HFFc6 (cell line): Measurements from ENCODE around the gene NIPSNAP2. TPM values are rescaled to one million over a fixed set of nuclear protein-coding genes. Genes with fewer than 3 reads are reported as not detected.

Experiments
- DNase-seq: peaks from one replicate; pipeline ENCODE4 v3.0.0-alpha.2; 2018
- H3K27ac Mint-ChIP-seq: 2 replicates; pipeline ENCODE4 v1.8.0; 2020; ENCODE audit warnings: mild to moderate bottlenecking, mixed read lengths
- H3K27me3 Mint-ChIP-seq: 2 replicates; pipeline ENCODE4 v1.8.0; 2021; ENCODE audit warnings: mild to moderate bottlenecking, moderate library complexity, mixed read lengths; ENCODE audit not compliant: insufficient read depth
- H3K36me3 Mint-ChIP-seq: 2 replicates; pipeline ENCODE4 v1.8.0; 2021; ENCODE audit warnings: low read depth, mixed read lengths
- H3K4me1 Mint-ChIP-seq: 2 replicates; pipeline ENCODE4 v1.8.0; 2020; ENCODE audit warnings: low read depth, mixed read lengths
- H3K4me3 Mint-ChIP-seq: 2 replicates; pipeline ENCODE4 v1.8.0; 2020; ENCODE audit warnings: mild to moderate bottlenecking, moderate library complexity, mixed read lengths
- H3K9me3 Mint-ChIP-seq: 2 replicates; pipeline ENCODE4 v1.8.0; 2020; ENCODE audit warnings: mild to moderate bottlenecking, mixed read lengths
- total RNA-seq, 6 experiments: library from RNA; stranded (reverse); fragmentation: NEBNext Ultra II Directional; extraction: Animal tissue kit (Norgen Biotek cat#: 25700); gene quantifications; 2 replicates in 1 of 6; 3 replicates in 5 of 6; pipeline ENCODE4 v1.2.3, GENCODE V29; 2021
- TF ChIP-seq, protein P1 (sequence below): fragments of 200-600 bp; sonication (generic); IDR thresholded peaks from 2 replicates; pipeline ENCODE4 v1.5.0; 2021; ENCODE audit warnings: antibody characterized with exemption, mild to moderate bottlenecking

Gene NIPSNAP2
- total RNA-seq, 6 experiments from 2014 or later, result 27.6 to 34.0 (median 30.6) TPM

DNA sequence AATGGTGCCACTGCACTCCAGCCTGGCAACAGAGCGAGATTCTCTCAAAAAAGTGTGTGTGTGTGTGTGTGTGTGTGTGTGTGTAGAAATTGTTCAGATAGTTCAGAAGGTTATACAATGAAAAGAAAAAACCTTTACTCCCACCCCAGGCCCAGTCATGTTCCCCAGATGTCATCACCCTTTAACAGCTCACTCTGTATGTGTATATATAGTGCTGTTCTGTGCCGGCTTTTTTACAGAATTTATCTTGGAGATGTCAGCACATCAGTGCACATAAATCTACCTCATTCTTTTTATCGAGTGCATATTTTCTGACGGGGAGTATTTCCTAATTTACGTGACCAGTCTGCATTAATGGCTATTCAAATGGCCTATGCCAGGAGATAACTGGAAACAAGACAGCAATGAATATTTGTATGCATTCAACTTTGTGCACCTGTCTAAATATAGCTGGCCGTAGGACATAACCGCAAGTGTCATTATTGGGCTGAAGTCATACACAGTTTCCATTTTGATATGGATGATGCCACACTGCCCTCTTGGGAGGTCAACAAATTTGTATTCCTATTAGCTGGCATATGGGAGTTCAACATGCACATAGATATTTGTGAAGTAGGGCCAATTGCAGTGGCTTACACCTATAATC, 11.7 kb downstream of the NIPSNAP2 start:
- Mint-ChIP-seq H3K36me3 (peaks cover 21% of the 10 kb centered on the region), H3K9me3 (no peaks in the 10 kb centered on the region), H3K27ac (no peak overlapping the region; the same call in 1 of the 2 replicates), H3K4me1 (peaks cover 17% of the 10 kb centered on the region), H3K27me3 (no peaks in the 10 kb centered on the region; the same call in 1 of the 2 replicates), H3K4me3 (no peak overlapping the region)
- DNase-seq, result no peak
- TF ChIP-seq, protein P1, sequence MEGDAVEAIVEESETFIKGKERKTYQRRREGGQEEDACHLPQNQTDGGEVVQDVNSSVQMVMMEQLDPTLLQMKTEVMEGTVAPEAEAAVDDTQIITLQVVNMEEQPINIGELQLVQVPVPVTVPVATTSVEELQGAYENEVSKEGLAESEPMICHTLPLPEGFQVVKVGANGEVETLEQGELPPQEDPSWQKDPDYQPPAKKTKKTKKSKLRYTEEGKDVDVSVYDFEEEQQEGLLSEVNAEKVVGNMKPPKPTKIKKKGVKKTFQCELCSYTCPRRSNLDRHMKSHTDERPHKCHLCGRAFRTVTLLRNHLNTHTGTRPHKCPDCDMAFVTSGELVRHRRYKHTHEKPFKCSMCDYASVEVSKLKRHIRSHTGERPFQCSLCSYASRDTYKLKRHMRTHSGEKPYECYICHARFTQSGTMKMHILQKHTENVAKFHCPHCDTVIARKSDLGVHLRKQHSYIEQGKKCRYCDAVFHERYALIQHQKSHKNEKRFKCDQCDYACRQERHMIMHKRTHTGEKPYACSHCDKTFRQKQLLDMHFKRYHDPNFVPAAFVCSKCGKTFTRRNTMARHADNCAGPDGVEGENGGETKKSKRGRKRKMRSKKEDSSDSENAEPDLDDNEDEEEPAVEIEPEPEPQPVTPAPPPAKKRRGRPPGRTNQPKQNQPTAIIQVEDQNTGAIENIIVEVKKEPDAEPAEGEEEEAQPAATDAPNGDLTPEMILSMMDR, result no peak

DNA sequence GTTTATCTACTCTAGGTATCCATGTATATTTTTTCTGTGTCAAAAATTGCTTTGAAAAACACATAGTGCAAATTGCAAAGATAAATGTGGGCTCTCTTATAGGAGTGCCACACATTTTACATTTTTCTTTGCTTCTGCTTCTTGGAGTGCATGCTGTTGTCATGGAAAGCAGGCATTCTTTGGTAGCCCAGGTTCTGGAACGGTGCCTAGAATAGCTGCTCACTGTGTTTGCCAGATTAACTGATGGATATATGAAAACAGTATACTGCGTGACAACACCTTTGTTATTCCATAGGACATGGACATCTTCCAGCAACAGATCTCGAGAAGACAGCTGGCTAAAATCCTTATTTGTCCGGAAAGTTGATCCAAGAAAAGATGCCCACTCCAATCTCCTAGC, 13.4 kb downstream of the NIPSNAP2 start:
- peak overlapping the region; percentile 81 for H3K27ac Mint-ChIP-seq
- peaks cover 17% of the 10 kb centered on the region for H3K4me1 Mint-ChIP-seq
- peaks cover 23% of the 10 kb centered on the region for H3K36me3 Mint-ChIP-seq
- peak overlapping the region; percentile 58 for H3K4me3 Mint-ChIP-seq
- DNase-seq, result peak; percentile 85
- peaks cover 2% of the 10 kb centered on the region for H3K27me3 Mint-ChIP-seq
- no peaks in the 10 kb centered on the region for H3K9me3 Mint-ChIP-seq
- TF ChIP-seq, protein P1, result no peak

DNA sequence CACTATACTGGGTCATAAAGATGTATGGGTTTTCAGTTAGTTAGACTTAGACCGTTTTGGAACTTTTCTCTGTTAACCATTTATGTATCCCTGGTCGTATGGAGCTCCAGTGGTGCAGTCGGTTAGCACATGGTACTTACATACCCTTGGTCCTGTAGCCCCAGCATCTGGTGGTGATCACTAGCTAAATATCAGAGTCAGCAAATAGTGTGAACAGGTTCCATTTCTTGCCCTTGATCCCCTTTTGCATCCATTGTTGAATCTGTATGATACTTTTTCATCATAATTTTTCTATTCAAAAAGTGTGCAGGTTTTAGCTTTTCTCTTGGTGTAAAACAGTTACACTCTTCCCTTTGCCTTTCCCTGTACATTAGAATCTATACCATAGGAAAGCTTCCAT, 15.9 kb downstream of the NIPSNAP2 start:
- H3K27ac Mint-ChIP-seq, result no peak overlapping the region
- peaks cover 23% of the 10 kb centered on the region for H3K36me3 Mint-ChIP-seq
- TF ChIP-seq, protein P1, result no peak
- H3K27me3 Mint-ChIP-seq, result peaks cover 2% of the 10 kb centered on the region
- H3K9me3 Mint-ChIP-seq, result no peaks in the 10 kb centered on the region
- DNase-seq, result no peak
- H3K4me1 Mint-ChIP-seq, result peaks cover 24% of the 10 kb centered on the region
- H3K4me3 Mint-ChIP-seq, result no peak overlapping the region

DNA sequence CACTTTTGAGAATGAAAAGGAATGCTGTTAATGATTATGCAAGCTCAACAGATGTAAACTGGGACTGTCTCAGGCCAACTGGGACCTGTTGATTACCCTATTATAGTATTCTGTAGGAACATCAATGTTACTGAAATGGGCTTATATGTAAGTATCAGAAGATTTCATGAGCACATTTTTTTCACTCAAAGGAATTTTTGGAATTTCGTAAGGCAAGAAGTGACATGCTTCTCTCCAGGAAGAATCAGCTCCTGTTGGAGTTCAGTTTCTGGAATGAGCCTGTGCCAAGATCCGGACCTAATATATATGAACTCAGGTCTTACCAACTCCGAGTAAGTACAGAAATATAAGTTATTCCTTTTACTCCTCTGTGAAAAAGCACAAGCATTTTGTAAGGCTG, 19.2 kb downstream of the NIPSNAP2 start:
- Mint-ChIP-seq H3K4me1 (peaks cover 7% of the 10 kb centered on the region), H3K9me3 (no peaks in the 10 kb centered on the region), H3K27me3 (peaks cover 2% of the 10 kb centered on the region; the same call in 1 of the 2 replicates), H3K4me3 (no peak overlapping the region), H3K27ac (no peak overlapping the region), H3K36me3 (peaks cover 23% of the 10 kb centered on the region)
- TF ChIP-seq, protein P1, result no peak
- no peak for DNase-seq

DNA sequence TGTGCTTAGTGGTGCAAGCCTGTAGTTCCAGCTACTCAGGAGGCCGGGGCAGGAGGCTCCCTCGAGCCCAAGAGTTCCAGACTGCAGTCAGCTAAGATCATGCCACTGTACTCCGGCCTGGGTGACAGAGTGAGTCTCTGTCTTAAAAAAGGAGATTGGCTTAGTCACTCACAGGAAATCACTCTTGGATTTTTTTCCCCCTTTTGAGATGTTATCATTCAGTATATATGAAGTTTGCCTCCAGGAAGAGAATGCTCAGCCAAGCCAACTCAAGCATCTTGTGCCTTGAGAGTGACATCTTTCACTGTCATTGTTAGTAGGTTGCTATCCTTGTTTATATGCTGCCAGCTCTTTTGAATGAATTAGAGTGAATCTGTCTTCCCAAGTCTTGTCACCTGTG, 28.0 kb downstream of the NIPSNAP2 start:
- Mint-ChIP-seq H3K4me3 (no peak overlapping the region), H3K36me3 (peaks cover 5% of the 10 kb centered on the region; the same call in 1 of the 2 replicates), H3K4me1 (peaks cover 11% of the 10 kb centered on the region), H3K9me3 (no peaks in the 10 kb centered on the region), H3K27ac (peak overlapping the region; percentile 47), H3K27me3 (peaks cover 2% of the 10 kb centered on the region; the same call in 1 of the 2 replicates)
- TF ChIP-seq, protein P1, result no peak
- peak; percentile 47 for DNase-seq
